ENCODE measurements around the gene MS4A4E.
"Not testable (repeated sequence)": the region's sequence is repeated elsewhere in the genome, so short reads cannot be mapped to it uniquely, and the experiment has no call there.

The MS4A4E gene

GRCh38 chr11:60242740-60243239 lies at the start of gene MS4A4E:
Gene MS4A4E, minus strand, starts transcription at chr11:60243137. Its CDS starts 13,082 bp downstream, at chr11:60230055.
- H3K27ac ChIP-seq, result peak within 1 kb of the TSS in 2 of 21 experiments; percentile 6 to 33
- H3K4me3 ChIP-seq, result no peak within 1 kb of the TSS

DNA sequence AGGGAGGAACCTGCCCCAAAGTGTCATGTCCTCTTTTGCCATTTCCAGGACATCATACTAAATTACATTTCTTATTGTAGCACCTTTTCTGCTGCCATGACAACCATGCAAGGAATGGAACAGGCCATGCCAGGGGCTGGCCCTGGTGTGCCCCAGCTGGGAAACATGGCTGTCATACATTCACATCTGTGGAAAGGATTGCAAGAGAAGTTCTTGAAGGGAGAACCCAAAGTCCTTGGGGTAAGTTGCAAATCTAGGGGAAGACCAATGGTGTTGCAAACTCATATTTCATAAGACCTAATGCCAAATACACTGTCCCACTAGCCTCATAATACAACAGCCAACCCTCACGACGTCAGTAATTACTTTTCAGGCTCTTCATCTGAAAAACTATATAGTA lies 49.2 kb upstream of the MS4A4E start:
- H3K27ac ChIP-seq, result no peak overlapping the region
- H3K4me3 ChIP-seq, result no peak overlapping the region

DNA sequence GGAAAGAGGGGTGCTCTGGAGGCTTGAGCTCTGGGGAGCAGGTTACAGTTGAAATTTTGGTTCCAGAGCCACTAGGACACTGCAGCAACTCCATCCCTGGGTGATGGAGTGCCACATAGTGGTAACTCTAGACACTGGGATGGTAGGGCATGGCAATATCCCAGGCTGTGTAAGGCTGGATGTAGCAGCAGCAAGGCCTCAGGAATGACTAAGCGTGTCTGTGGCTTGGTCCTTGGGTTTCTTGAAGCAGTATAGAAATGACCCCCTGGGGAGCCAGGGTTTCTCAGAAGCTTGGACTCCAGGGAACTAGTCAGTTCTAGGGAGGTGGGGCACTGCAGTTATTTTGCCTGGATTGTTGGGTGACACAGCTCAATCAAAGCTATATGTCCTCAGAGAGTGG lies 45.6 kb upstream of the MS4A4E start:
- H3K27ac ChIP-seq, result no peak overlapping the region

GRCh38 chr11:60285411-60286126 lies 42.6 kb upstream of the MS4A4E start:
- H3K4me3 ChIP-seq, result not testable (repeated sequence)
- peak overlapping the region in 1 of 21 experiments; percentile 22 for H3K27ac ChIP-seq

More for the DNA sequence above, 45.6 kb upstream of the MS4A4E start:
- no peak overlapping the region for H3K4me3 ChIP-seq

DNA sequence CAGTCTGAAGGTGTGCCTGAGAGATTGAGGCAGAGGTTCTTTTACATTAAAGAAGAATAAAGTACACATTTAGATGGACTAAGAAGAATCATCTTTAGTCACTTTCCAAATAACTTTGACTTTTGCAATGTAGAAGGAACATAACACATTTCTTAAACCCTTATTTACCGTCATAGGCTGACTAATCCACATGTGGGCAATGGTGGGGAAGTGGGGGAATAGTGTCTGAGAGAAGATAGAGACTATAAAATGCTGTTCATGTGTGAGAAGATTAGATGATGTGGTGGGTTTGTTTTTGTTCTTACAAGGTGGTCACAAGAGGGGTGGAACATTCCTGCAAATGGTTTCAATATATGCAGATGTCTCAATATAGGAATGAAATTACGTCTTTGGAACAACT lies 39.3 kb upstream of the MS4A4E start:
- no peak overlapping the region for H3K4me3 ChIP-seq
- peak overlapping the region in 6 of 21 experiments; percentile 23 to 66 (median 42) for H3K27ac ChIP-seq

GRCh38 chr11:60281485-60281884 lies 38.5 kb upstream of the MS4A4E start:
- Histone ChIP-seq H3K4me3 (no peak overlapping the region), H3K27ac (peak overlapping the region in 11 of 21 experiments; percentile 8 to 66 (median 35))

DNA sequence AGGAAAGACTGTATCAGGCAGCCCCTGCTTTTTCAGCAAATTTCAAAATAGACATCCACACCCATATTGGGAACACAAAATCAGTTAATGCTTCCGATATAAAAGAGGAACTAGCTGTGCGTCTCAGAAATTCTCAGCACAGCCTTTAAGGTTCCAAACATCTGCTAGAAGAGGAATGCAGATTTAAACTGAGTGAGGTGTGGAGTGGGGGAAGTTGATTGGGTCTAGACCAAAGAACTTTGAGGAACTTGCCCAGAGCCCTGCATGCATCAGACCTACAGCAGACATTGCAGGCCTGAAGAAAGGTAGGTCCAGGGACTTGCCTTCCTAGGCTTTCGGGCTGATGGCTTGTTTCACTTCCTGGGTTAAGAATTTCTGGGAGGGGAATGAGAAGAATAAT lies 37.5 kb upstream of the MS4A4E start, which contains the start of gene MS4A4A:
Gene MS4A4A (plus strand): TSS at position 255 of the 400 bp plus-strand sequence. CDS start 10 bp downstream, at position 265.
- Histone ChIP-seq H3K27ac (peak within 1 kb of the TSS in 12 of 21 experiments; percentile 11 to 66 (median 34)), H3K4me3 (peak within 1 kb of the TSS in 1 of 7 experiments; percentile 1)

GRCh38 chr11:60274416-60274815 lies 31.5 kb upstream of the MS4A4E start:
- Histone ChIP-seq H3K4me3 (no peak overlapping the region), H3K27ac (no peak overlapping the region)

DNA sequence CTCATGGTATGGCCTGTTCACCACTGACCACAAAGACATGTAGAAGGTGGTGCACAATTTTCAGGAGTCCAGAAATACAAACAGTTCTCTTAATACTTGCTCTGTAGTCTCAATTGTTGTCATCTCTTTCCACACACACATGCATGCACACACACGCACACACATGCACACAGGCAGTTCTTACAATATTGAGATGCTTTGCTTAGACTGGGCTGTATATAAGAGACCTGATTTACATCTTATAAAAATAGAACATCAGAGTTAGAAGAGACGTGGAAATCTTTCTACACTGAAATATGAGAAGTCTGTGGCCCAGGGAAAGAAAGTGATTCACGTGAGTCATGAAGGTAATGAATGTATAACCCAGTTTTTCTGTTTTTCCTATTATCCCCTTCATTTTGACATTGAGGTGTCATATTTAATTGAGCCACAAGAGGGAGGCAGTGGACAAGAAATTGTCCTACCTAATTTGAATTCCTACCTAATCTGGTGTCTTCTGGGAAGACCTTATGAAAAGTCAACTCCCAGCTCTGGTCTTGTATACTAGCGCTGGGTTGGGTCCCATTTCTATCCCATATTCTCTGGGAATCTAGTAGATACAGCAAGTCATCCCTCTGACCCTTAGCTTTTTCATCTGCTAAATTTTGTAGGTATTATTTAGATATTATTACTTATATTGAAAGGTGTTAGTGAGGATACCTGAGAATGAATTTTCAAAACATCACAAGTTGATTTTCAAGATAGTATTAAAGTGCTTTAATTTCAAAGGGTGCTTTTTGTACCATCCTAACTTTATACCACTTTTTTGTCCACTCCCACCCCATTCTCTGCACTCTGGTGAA lies 22.7 kb upstream of the MS4A4E start:
- Histone ChIP-seq H3K27ac (no peak overlapping the region), H3K4me3 (no peak overlapping the region)

- Histone ChIP-seq H3K27ac (no peak overlapping the region), H3K4me3 (no peak overlapping the region)
Observed at GRCh38 chr11:60264644-60265043, 21.7 kb upstream of the MS4A4E start.

DNA sequence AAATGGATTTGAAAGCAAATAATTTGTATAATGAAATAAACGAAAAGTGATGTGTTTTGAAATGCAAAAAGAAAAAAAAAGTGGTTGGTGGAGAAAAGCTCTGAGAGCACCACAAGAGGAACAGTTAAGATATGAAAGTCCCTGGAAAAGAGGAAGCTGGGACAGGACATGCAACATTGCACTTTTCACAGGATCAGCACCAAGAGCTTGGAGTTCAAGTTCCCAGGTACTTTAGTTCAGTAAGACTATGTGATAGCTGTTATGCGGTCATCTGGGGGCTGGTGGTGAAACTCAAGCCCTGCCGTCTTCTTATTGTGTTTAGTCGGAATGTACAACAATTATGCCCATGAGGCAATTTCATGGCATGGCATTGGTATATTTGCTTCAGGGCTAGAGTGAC lies 20.5 kb upstream of the MS4A4E start:
- Histone ChIP-seq H3K4me3 (no peak overlapping the region), H3K27ac (no peak overlapping the region)

GRCh38 chr11:60261014-60261413 lies 18.1 kb upstream of the MS4A4E start:
- Histone ChIP-seq H3K27ac (no peak overlapping the region), H3K4me3 (no peak overlapping the region)

- Histone ChIP-seq H3K4me3 (no peak overlapping the region), H3K27ac (no peak overlapping the region)
Observed at GRCh38 chr11:60257956-60258722, 15.2 kb upstream of the MS4A4E start.

- no peak overlapping the region for H3K4me3 ChIP-seq
- peak overlapping the region in 2 of 21 experiments; percentile 4 to 47 for H3K27ac ChIP-seq
Observed at GRCh38 chr11:60252213-60253108, 9.5 kb upstream of the MS4A4E start.

DNA sequence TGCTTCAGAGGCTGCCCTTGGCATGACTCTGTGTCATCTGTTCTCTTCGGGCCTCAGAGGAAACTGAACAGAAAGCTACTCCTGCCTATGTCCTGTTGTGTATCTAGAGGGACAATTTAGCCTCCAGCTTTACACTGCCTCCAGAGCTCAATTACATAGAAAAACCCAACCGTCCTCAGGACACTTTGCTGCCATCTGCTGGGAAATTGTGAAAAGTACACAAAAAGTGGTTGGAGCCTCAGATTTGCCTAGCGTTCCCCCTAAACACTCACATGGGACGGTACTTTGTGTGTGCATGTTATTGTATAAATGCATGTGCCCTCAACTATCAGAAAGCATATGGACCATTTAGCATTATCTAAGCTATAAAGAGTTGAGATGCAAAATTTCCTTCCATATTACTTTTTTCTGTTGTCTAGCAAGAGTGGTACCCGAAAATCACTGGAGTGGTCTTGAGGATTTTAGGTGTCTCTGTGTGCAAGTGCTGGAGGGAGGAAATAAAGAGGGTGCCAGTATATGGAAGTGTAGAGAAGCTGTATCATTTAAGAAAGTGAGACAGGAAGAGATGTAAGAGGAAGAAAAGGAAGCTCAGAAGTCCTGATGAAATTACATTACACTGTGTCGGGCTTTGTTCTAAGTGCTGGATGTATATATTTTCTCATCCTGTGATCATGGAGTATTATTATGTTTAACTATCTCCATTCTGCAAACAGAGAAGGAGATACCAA lies 8.7 kb upstream of the MS4A4E start:
- Histone ChIP-seq H3K4me3 (no peak overlapping the region), H3K27ac (peak overlapping the region in 1 of 21 experiments; percentile 4)

- H3K27ac ChIP-seq, result peak overlapping the region in 2 of 21 experiments; percentile 6 to 33
- H3K4me3 ChIP-seq, result no peak overlapping the region
Observed at GRCh38 chr11:60241786-60242185, 1.2 kb downstream of the MS4A4E start.

DNA sequence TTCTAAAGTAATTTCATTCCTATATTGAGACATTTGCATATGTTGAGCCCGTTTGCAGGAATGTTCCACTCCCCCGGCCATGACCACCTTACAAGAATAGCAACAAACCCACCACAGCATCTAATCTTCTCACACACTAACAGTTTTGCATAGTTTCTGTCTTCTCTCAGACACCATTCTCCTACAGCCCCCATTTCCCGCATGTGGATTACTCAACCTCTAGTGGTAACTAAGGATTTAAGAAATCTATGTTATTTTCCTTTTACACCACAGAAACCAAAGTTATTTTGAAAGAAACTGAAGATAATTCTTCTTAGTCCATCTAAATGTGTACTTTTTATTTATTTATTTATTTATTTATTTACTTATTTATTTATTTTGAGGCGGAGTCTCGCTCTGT lies 2.3 kb downstream of the MS4A4E start:
- no peak overlapping the region for H3K27ac ChIP-seq

DNA sequence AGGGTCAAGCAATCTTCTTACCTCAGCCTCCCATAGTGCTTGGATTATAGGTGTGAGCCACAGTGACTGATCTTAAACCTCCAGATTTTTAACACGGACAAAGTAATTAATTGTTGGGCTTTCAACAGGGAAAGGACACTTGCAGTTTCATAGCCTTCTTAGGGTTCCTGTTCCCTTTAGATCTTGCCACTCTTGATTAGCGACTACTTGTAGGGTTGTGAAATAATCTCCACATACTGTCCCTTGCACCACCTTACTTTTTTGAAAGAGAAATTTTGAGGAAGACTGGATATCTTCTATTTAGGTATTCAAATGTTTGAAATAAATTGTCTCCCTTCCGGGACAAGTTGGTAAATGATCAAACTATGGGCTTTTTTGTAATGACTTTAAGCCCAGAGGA lies 7.6 kb downstream of the MS4A4E start:
- Histone ChIP-seq H3K4me3 (no peak overlapping the region), H3K27ac (no peak overlapping the region)

More for the DNA sequence above, 2.3 kb downstream of the MS4A4E start:
- H3K4me3 ChIP-seq, result no peak overlapping the region
